Measurements from ENCODE around the gene TRAF3. TPM values are rescaled to one million over a fixed set of nuclear protein-coding genes. Genes with fewer than 3 reads are reported as not detected.

TRAF3 gene
- total and polyA plus RNA-seq, 4 donors, result 2.1 to 12.0 (median 5.2) TPM

GRCh38 chr14:102928412-102929240, 151.4 kb downstream of the TRAF3 start:
- H3K4me3 ChIP-seq (ENCODE audit: low read depth in 1 of 3, low read length in 3 of 3), result peak overlapping the region in 2 of 3 donors; percentile 25 to 35
- peak; percentile 83 for DNase-seq (ENCODE audit: low spot score)
- H3K9ac ChIP-seq (ENCODE audit: low read depth in 1 of 2, low read length in 2 of 2), result no peak overlapping the region
- TF ChIP-seq HNF4A (conservative IDR thresholded peaks at IDR 0.05) (no peak), GABPA (IDR thresholded peaks at IDR 0.05 in 1 of 2, conservative IDR thresholded peaks at IDR 0.05 in 1 of 2) (no peak), CTCF (IDR thresholded peaks at IDR 0.05; ENCODE audit: low read depth, low read length, missing input control) (no peak), EGR1 (IDR thresholded peaks at IDR 0.05; ENCODE audit: low read depth in 2 of 2) (no peak), FOXA2 (IDR thresholded peaks at IDR 0.05) (no peak), RXRA (IDR thresholded peaks at IDR 0.05) (no peak), FOXA1 (IDR thresholded peaks at IDR 0.05) (no peak), SP1 (IDR thresholded peaks at IDR 0.05) (no peak), RAD21 (IDR thresholded peaks at IDR 0.05) (no peak), YY1 (IDR thresholded peaks at IDR 0.05) (no peak), NR2F2 (IDR thresholded peaks at IDR 0.05) (no peak), HNF4G (IDR thresholded peaks at IDR 0.05) (no peak), ATF3 (IDR thresholded peaks at IDR 0.05) (no peak), REST (IDR thresholded peaks at IDR 0.05) (no peak), MAX (IDR thresholded peaks at IDR 0.05) (no peak), JUND (IDR thresholded peaks at IDR 0.05) (no peak), ZBTB33 (IDR thresholded peaks at IDR 0.05) (no peak)
- WGBS, result 9% methylated on average over 94 of the region's 94 CpGs
- peaks cover 6 to 29% (median 19%) of the 10 kb centered on the region in 4 donors for H3K4me1 ChIP-seq (ENCODE audit: control insufficient read depth in 4 of 4, insufficient read depth in 4 of 4, low read length in 3 of 4)
- H3K36me3 ChIP-seq (ENCODE audit: control insufficient read depth in 4 of 4, insufficient read depth in 3 of 4, low read depth in 1 of 4, low read length in 3 of 4), result peaks cover 0 to 3% (median 0%) of the 10 kb centered on the region in 4 donors
- H3K27ac ChIP-seq (ENCODE audit: low read depth in 1 of 2, low read length in 2 of 2), result no peak overlapping the region
- no peaks in the 10 kb centered on the region for H3K9me3 ChIP-seq (ENCODE audit: control insufficient read depth in 4 of 4, low read length in 3 of 4)
- peaks cover 0 to 2% (median 0%) of the 10 kb centered on the region in 4 donors for H3K27me3 ChIP-seq (ENCODE audit: control insufficient read depth in 4 of 4, insufficient read depth in 4 of 4, low read length in 3 of 4)

All from liver (tissue), 9 donors.